CD4-positive, alpha-beta T cell treated with Interleukin-4 for 1 hour (primary cell): ENCODE measurements around the gene PLLP.

Source experiments
- DNase-seq, 2 donors: peaks; one replicate each; pipeline ENCODE4 v3.0.0-alpha.2; 2020 to 2022

The PLLP gene

DNA sequence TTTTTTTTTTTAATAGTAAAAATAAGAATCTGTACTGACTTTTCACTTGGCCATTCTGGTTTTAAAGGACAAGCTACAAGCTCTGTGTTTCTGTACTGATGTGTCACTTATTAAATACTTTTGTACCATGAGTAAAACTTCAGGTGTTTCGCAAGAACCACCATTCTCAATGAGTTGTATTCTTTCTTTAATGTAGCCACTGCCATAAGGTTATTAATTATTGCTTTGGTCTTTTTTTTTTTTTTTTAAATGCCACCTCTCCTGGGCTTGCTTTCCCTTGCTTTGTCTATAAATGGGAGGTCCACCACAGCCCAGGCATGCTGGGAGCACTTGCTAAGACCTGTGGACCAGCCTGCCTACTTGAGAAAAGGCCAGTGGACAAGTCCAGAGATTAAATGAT is 31.0 kb downstream of the PLLP start:
- DNase-seq = no peak

DNA sequence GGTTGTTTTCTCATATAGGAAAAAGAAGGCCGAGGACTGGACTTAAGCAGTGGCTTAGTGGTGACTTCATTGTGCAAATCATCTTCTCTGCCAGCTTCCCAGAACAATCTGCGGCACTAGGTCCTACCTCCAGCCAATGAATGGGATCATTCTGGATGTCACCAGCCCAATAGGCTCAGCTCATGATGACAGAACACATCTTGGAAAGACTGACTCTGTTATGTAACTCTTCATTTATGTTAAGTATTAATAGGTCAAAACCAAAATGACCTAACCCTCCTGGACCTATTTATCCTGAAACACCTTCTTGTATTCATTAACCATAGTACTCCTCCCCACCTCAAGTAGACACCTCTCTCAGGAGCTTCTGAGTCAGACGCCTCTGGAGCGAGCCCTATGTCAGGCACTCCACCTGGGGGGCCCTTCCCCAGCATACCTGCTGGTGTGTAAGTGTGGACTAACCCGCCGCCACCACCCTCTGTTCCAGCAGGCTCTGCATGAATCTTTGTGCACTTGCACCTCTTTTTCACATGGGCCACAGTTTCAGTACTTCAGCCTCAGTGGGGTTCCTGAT is 32.2 kb downstream of the PLLP start:
- DNase-seq = no peak

DNA sequence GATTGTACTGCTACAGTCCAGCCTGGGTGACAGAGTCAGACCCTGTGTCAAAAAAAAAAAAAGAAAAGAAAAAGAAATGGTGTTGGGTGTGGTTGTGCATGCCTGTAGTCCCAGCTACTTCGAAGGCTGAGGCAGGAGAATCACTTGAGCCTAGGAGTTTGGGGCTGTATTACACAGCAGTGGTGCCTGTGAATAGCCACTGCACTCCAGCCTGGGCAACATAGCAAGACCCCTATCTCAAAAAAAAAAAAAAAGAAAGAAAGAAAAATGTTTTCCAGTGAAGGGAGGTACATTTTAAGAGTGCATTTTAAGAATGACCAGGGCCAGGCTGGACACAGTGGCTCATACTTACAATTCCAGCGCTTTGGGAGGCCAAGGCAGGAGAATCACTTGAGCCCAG is 33.1 kb downstream of the PLLP start:
- DNase-seq = no peak

DNA sequence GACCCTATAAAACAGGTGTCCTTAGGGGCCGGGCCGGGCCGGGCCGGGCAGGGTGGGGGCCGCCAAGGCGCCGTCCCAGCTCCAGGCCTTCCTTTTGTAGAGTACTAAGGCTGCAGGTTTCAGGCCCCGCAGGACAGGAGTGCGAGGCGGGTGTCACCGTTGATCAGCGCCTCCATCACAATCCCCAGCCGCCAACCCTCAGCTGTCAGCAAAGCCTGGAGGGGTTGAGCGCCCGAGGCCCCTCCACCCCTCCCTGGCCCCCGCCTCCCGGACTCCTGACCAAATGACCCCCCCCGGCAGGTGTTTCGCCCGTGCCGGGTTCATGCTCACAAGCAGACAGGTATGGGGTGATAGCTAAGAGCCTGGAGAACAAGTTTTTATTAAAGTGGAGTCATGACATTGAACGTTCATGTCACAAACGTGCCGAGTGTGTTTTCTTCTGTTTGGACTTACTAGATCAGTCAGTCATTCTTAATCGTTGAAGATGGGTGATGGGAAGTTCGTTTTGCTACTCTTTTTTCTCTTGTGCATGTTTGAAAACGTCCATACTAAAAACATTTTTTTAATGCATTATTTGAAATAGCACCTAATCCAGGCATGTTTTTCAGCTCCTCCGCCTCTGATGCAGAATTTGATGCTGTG is 38.9 kb downstream of the PLLP start:
- DNase-seq = no peak

DNA sequence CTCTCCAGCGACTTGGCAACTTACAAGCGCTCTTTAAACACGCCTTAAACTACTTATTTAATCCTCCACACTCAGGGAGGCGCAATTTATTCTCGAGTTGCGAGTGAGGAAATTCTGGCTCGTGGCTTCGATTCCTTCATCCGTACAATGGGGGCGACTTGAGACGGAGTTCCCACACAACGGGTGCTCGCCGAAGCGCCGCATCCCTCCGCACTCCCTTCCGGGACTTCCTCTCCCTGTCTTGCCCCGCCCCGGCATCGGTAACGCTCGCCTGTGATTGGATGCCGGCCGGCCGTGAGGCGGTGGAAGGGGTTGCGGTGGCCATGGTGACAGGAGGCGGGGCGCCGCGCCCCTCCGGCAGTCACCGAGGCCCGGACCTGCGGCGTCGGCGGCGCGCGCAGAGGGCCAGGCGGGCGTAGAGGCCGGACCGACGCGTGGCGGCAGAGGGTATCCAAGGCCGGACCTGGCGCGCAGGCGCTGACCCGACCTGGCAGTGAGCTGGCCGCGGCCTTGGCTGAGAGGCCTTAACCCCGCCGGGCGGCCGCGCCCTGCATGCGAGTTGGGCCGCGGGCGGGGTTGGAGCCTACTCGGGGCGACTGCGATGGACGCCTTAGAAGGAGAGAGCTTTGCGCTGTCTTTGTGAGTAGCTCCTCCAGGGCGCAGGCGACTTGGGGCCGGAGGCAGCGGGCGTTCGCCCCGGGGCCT is 39.6 kb downstream of the PLLP start, which contains the start of gene ARL2BP:
Gene ARL2BP (plus strand): TSS at position 493 of the 705 bp plus-strand sequence. CDS start 109 bp downstream, at position 602.
- DNase-seq = peak; percentile 96 to 97

DNA sequence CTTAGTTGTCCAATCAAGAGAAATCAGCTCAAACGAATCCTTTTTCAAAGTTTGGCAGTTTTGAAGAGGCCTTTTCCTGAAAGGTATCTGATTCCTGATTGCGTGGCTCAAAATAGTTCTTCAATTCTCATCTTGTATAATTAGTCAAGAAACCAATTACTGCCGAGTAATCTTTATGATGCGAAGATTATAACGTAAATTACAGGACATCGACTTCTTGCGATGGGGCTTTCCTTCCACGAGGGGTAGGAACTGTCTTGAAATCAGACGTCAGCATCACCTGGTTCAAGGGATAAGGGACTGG is 40.1 kb downstream of the PLLP start:
- DNase-seq = no peak

DNA sequence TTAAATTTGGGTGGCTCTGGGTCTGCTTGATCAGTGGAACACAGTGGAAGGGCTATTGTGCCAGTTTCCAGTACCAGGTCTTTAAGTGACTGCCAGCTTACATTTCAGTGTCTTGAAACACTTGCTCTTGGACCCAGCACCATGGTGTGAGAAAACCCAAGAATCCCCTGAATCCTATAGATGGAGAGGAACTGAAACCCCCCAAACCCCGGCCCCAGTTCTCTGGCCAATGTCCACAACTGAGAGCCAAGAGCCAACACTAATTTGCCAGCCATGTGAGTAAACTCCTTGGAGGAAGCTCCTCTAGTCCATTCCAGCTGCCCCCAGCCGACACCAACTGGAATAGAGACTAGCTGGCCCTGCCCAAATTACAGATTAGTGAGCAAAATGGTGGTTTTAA is 41.8 kb downstream of the PLLP start:
- no peak for DNase-seq

DNA sequence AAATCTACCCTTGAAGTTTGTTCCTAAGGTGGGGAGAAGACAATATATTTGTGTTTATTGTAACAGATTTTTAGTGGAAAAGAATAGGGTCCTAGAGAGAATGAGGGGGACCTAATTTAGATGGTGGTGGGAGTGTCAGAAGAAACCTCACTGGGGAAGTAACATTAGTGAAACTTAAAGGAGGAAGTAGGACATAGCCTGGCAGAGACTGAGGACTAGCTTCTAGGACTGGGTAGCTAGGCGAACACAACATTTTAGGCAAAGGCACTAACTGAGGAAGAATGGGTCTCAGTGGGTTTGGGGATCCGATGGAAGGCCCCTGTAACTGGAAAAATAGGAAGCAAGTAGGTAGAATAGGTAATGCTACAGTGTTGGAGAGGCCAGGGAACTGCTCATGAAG is 43.6 kb downstream of the PLLP start:
- DNase-seq = no peak

DNA sequence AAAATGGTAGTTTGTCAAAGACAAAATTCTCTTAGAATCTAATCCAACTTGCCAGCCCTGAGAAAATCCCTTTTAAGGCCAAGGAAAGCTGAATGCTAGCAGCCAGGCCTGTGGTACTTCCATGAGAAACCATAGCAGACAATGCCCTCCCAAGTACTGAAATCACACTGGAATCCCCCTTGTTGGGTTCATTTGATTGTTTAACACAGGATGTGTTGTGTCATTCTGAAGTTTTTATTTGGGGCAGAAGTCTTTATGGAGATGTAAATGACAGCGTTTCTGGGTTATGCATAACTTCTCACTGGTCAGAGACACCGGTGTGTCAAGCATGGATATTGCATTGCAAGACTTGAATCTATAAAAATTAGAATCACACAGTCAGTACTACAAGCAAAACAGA is 45.4 kb downstream of the PLLP start:
- no peak for DNase-seq

DNA sequence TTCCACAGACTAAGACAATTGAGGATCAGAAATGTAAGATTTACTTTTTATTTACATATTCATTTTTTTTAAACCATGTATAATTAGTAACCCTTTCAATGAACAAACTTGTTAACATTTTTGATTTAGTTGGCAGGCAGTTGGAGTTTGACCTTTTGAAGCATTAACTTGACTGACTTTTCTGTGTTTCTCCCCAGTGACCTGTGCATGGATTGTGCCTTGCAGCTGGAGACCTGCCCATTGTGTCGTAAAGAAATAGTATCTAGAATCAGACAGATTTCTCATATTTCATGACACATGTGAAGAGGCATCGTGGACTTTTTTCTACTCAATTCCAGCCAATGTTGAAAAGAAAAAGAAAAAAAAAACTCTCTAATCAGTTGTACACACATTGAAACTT is 45.8 kb downstream of the PLLP start:
- no peak for DNase-seq

DNA sequence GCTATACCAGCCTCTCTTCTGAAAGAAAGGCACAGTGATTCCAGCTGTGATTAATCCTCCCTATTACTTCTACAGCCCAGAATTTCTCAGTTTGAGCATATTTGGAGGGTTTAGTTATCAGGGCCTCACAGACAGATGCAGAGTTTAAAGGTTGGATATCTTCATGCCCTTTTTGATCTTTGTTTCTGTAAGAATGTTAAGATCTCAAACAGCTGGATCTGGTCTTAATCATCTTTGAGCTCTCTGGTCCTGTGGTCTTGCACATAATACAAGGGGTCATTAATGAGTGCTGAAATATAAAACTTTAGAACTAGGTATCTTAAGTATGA is 48.5 kb downstream of the PLLP start:
- DNase-seq = no peak

DNA sequence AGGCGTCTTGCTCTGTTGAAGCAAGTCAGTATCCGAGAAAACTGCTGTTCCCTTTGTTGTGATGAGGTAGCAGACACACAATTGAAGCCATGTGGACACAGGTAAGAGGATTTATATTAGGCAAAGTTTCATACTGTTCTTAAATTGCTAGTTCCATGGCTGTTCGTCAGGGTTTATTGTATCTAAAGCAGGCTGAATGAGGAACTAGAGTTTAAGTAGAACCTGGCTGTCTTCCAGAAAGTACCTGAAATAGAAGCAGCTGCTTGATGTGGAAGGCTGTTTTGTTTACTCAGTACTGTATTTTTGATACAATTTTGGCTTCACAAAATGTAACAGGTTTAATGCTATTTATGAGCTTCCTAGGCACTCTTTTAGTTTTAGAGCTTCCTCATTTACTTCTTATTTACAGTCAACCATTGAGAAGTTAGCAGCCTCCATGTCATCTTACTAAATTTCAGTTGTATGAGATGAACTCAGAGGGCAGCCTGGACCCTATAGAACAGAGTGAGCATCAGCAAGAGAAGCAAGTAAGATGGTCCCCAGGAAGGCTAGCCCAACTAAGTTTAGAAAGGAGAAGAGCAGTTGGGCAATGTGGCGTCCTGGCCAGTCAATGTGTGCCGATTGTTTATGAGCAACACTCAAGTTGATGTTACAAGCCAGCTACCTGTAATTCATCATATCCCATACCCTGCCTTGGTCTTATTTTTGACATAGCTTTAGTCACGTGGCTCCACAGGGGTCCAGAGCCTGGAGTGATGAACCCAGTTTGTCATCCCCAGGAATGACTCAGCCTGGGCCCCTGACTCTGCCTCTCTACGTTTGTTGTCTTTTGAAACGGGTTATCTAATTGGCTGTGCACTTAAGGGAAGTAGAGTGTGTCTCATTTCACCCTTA is 49.1 kb downstream of the PLLP start:
- no peak for DNase-seq

DNA sequence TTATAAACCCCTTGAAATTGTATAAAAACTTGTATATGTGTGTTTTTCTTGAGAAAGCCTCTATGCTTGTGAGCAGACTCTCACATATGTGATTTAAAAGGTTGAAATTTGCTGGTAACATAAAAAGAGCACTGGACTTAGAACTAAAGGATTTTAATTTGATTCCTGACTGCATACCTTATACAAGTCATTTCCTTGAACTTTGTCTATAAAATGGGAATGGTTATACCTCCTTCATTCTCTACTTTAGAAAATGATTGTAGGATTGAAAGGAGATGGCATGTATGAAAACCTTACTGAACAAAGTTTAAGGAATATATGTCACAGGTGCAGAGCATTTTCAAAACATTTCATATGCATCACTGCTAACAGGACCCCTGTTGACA is 49.8 kb downstream of the PLLP start:
- DNase-seq = no peak

DNA sequence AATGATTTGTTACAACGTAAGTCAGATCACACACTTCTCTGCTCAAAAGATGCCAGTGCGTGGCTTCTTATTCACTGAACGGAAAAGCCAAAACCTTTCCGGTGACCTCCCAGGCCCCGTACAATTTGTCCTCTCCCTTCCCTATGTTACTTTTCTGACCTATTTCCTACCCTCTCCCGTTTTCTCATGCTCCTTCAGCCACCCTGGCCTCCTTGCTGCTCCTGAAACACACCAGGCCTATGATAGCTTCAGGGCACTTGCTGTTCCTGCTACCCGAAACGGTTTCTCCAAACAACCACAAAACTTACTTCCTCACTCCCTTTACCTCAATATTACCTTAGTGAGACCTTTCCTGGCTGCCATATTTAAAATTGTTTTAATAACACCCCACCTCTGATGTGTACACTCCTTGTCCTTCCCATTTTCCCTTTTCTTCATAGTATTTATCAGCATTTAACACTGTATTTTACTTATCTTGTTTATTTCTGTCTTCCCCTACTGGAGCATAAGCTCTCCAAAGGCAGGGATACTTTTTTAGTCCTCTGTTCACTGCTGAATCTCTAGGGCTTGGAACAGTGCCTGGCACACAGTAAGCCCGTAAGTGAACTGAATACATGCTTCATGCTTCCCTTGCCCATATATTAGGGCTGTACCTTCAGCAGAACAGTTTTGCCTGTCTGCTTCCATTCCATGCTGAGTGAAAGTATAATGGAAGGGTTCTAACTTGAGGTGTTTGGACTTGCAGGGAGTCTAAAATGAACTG is 50.3 kb downstream of the PLLP start:
- DNase-seq = no peak

DNA sequence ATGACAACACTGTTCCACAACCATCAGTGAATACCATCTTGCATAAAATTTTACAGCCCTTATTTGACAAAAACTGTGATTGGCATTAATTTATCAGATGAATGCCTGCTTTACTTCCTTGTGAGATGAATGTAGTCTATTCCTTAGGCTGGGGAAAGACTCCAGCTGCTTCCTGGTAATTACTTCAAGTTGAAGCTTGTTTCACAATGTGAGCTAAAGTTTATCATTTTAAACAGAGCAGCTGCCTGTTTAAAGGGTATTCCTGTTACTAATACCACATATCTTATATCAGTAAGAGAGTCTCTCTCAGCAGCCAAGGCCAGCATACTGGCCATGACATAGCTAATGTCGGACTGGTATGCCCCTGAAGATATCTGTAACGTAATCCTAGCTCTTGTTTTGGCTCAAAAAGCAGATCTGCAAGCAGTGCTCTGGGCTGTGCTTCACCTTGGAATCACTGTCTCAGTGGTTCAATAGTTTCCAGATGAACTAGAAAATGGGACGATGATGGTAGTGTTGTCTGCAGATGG is 52.6 kb downstream of the PLLP start:
- DNase-seq = no peak

DNA sequence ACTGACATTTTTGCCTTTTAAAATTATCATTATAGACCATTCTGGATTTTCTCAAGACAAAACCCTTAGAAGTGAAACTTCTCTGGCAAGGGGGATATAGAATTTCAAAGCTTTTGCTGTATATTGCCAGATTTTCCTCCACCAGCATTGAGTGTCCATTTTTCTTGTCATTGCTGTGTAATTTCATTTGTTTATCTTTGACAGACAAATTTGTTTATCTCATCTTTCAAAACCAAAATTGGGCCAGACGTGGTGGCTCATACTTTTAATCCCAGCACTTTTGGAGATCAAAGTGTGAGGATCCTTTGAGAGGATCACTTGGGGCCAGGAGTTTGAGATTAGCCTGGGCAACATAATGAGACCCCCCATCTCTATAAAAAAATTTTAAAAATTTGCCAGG is 55.4 kb downstream of the PLLP start:
- no peak for DNase-seq

DNA sequence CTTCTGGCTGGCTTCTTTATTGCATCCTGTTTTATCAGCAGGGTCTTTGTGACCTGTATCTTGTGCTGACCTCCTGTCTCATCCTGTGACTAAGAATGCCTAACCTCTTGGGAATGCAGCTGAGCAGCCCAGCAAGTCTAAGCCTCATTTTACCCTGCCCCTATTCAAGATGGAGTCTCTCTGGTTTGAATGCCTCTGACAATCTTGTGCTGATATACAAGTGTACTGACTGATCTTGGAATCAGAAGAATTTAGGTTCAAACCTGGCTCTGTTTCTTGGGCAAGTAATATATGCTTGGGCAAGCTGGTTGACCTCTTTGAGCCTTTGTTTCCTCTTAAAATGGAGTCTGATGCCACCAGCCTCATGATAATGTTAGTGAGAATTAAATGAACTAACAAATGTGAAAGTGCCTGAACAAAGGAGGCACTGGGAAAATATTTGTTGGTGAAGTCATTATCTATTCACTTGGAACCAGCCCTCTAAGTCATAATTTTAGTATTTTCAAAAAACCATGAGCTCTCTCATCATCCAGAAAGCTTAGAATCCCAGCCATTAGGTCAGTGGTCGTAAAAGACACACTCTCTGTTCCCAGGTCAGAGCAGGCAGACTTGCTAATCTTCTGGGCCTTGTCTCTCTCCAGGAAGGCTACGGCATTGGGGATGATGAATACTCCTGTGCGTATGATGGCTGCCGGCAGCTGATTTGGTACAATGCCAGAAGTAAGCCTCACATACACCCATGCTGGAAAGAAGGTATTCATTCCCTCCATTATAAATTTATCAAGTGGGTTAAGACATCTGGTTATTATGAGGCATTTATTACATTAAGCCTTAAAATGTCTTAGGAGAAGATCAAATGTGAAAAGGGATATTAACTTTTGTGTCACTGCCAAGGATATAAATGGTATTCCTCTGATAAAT is 57.5 kb downstream of the PLLP start:
- no peak for DNase-seq

DNA sequence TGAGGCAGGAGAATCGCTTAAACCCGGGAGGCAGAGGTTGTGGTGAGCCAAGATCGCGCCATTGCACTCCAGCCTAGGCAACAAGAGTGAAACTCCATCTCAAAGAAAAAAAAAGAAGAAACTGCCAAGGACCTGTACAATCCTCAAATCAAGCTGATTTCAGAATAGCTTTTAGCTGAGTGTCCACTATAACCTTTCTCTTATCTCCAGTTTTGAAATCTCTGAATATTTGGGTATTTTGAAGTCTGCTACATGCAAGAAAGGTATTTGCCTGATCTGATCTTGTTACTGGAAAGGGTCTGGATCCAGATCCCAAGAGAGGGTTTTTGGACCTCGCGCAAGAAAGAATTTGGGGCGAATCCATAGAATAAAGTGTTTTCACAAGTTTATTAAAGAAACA is 58.5 kb downstream of the PLLP start:
- no peak for DNase-seq

DNA sequence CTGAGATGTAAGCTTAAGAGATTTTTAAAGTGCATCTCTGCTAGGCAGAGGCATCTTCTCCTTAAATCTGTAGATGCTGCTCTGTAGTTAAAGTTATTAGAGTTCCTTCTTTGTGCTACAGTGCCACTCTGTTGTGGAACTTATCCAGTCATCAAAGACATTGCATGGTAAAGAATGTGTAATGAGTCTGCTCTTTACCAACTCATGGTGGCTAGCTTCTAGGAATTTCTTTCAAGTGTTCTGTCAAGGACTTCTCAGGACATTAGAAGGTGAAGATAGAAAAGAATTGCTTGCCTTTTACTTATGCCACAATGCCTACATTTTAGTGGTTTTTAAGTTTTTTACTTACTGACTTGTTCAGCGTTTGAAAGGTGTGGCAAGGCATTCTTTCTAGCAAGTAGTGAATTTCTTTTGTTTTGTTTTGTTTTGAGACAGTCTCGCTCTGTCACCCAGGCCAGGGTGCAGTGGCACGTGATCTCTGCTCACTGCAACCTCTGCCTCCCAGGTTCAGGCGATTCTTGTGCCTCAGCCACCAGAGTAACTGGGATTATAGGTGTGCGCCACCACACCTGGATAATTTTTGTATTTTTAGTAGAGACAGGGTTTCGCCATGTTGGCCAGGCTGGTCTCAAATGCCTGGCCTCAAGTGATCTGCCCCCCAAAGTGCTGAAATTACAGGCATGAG is 59.7 kb downstream of the PLLP start:
- no peak for DNase-seq

DNA sequence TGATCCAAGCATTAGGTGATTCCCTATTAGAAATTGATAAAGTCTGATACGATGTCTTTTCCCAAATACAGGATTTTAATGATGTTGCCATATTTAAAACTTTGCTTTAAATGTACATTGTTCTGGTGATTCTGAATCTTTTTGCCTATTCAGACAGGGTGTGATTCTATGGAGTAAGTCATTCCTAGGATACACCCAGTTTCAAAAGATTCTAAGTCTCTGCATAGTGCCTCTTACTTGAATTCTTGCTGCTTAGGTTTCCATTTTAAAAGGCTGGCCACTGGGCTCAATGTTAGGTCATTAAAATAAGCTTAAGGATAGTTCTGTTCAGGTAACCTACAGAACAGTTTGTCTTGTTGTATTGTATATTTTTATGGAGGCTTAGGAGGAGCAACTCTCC is 61.4 kb downstream of the PLLP start:
- no peak for DNase-seq

DNA sequence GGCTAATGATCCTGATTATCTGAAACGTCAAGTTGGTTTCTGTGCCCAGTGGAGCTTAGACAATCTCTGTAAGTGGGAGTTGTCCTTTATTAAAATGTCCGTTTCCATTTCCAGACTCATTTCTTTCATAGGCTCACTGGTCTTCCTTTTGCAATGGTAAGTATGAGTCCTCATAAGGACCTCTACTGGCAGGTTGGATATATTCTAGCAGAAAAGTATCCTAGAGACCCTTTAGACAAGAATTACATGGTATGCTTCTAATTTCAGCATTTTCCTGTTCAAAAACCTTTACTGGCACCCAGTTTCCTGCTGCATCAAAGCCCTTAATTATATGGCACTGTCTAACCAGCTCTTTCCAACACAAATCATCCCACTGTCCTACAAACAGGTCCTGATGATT is 67.5 kb downstream of the PLLP start:
- DNase-seq = no peak
